DOHH2 (cell line): Measurements from ENCODE around the gene LILRB3.
"Not testable (repeated sequence)": the region's sequence is repeated elsewhere in the genome, so short reads cannot be mapped to it uniquely, and the experiment has no call there.

Experiments
- H3F3A ChIP-seq: fragments of 200-600 bp; sonication (generic), shearing (Covaris generic); 2 replicates; pipeline ENCODE4 v1.6.0; 2016; ENCODE audit warnings: antibody characterized with exemption, mild to moderate bottlenecking; ENCODE audit not compliant: control insufficient read depth, insufficient read depth
- H3K27ac ChIP-seq: fragments of 200-600 bp; sonication (generic); 2 replicates; pipeline ENCODE4 v1.5.1; 2014; ENCODE audit warnings: low read depth, mild to moderate bottlenecking, low read length, moderate library complexity
- H3K27me3 ChIP-seq: fragments of 200-600 bp; sonication (generic); 2 replicates; pipeline ENCODE4 v1.6.1; 2014; ENCODE audit warnings: mild to moderate bottlenecking, low read length, mixed read lengths; ENCODE audit not compliant: control insufficient read depth
- H3K36me3 ChIP-seq: fragments of 200-600 bp; sonication (generic); 2 replicates; pipeline ENCODE4 v1.6.1; 2014; ENCODE audit warnings: mild to moderate bottlenecking, low read length, moderate library complexity, mixed read lengths; ENCODE audit not compliant: control insufficient read depth
- H3K4me1 ChIP-seq: fragments of 200-600 bp; sonication (generic); 2 replicates; pipeline ENCODE4 v1.6.1; 2014; ENCODE audit warnings: mild to moderate bottlenecking, low read length, mixed read lengths; ENCODE audit not compliant: control insufficient read depth
- H3K4me2 ChIP-seq: fragments of 200-600 bp; sonication (generic); 2 replicates; pipeline ENCODE4 v1.6.0; 2014; ENCODE audit warnings: mild to moderate bottlenecking, low read length, moderate library complexity
- H3K4me3 ChIP-seq: fragments of 200-600 bp; sonication (generic); 2 replicates; pipeline ENCODE4 v1.5.1; 2014; ENCODE audit warnings: mild to moderate bottlenecking, low read length, mixed read lengths
- H3K79me2 ChIP-seq: fragments of 200-600 bp; sonication (generic); 2 replicates; pipeline ENCODE4 v1.6.1; 2014; ENCODE audit warnings: mild to moderate bottlenecking, low read length, mixed read lengths; ENCODE audit not compliant: control insufficient read depth
- H3K9me2 ChIP-seq: fragments of 200-600 bp; sonication (generic); replicated peaks from 2 replicates; pipeline ENCODE4 v1.6.1; 2014; ENCODE audit warnings: mild to moderate bottlenecking, low read length, mixed read lengths; ENCODE audit not compliant: control insufficient read depth
- H3K9me3 ChIP-seq: fragments of 200-600 bp; sonication (generic); 2 replicates; pipeline ENCODE4 v1.6.1; 2014; ENCODE audit warnings: antibody characterized with exemption, low read length, mixed read lengths; ENCODE audit not compliant: control insufficient read depth, insufficient read depth
- H4K20me1 ChIP-seq: fragments of 200-600 bp; sonication (generic); 2 replicates; pipeline ENCODE4 v1.6.0; 2014; ENCODE audit warnings: low read depth, mild to moderate bottlenecking, antibody characterized with exemption, low read length, moderate library complexity; ENCODE audit not compliant: control insufficient read depth, insufficient read depth
- CTCF ChIP-seq: fragments of 200-600 bp; sonication (generic); IDR thresholded peaks from one replicate; pipeline ENCODE4 v1.5.1; 2014; ENCODE audit warnings: antibody characterized with exemption, mild to moderate bottlenecking, low read depth, low read length; ENCODE audit not compliant: poor library complexity, severe bottlenecking
- EZH2phosphoT487 ChIP-seq: fragments of 200-600 bp; sonication (generic); IDR thresholded peaks from 2 replicates; pipeline ENCODE4 v1.6.1; 2017; ENCODE audit warnings: borderline replicate concordance, mild to moderate bottlenecking, antibody characterized with exemption, low read length, moderate library complexity, mixed read lengths

Gene LILRB3

DNA sequence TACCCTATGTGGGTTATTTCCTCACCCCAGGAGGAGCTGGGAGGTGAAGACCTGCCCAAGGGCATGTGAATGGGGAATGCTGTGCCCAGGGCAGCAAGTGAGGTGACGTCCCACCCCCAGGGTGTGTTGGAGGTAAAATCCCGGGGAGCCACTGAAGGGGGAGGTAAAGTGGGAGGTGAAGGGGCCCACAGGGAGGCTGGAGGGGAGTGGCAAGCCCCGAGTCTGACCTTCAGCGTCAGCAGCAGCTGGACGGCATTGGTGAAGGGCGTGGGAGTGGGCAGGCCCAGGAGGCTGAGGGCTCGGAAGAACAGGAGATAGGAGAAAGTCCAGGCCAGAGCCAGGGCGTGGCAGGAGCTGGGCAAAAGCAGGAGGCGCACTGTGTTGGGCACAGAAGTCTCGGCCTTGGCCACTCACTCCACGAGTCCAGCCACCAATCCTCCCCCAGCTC lies 35.8 kb downstream of the LILRB3 start:
- no peak overlapping the region for H3K27ac ChIP-seq
- H4K20me1 ChIP-seq, result peaks cover 4% of the 10 kb centered on the region; the same call in 1 of the 2 replicates
- no peak overlapping the region for H3K4me2 ChIP-seq

DNA sequence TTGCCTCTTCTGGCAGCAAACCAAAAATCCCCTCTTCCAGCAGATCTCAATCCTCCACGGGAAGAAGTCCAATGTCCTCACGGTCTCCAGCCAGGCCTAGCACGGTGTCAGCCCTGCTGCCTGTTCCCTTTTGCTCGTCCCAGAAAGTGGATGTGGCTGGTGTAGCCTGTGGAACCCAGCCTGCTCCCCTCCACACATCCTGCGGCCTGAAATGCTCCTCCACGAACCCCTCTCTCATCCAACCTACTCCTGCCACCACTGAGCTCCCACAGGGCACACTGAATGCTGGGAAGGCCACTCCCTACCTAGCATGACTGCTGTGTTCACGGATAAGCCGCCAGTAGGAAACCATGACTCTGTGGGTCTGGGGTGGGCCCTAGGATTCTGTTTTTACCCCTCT lies 36.5 kb downstream of the LILRB3 start:
- no peak overlapping the region for H3K27ac ChIP-seq
- H3K4me2 ChIP-seq, result no peak overlapping the region
- H3K9me3 ChIP-seq, result no peaks in the 10 kb centered on the region
- TF ChIP-seq CTCF (no peak), EZH2phosphoT487 (no peak)
- H3F3A ChIP-seq, result peaks cover 6% of the 10 kb centered on the region; the same call in 1 of the 2 replicates
- no peak overlapping the region for H3K4me3 ChIP-seq
- H3K9me2 ChIP-seq, result no peaks in the 10 kb centered on the region
- peaks cover 4% of the 10 kb centered on the region; the same call in 1 of the 2 replicates for H4K20me1 ChIP-seq
- H3K79me2 ChIP-seq, result peaks cover 17% of the 10 kb centered on the region
- peaks cover 6% of the 10 kb centered on the region; the same call in 1 of the 2 replicates for H3K36me3 ChIP-seq
- no peaks in the 10 kb centered on the region for H3K27me3 ChIP-seq
- H3K4me1 ChIP-seq, result peaks cover 8% of the 10 kb centered on the region

More for the DNA sequence above, 35.8 kb downstream of the LILRB3 start:
- Histone ChIP-seq H3K36me3 (peaks cover 8% of the 10 kb centered on the region; the same call in 1 of the 2 replicates), H3F3A (peaks cover 6% of the 10 kb centered on the region; the same call in 1 of the 2 replicates), H3K9me2 (no peaks in the 10 kb centered on the region), H3K27me3 (no peaks in the 10 kb centered on the region), H3K79me2 (peaks cover 23% of the 10 kb centered on the region), H3K4me1 (peaks cover 13% of the 10 kb centered on the region), H3K4me3 (no peak overlapping the region), H3K9me3 (no peaks in the 10 kb centered on the region)
- TF ChIP-seq CTCF (no peak), EZH2phosphoT487 (no peak)

GRCh38 chr19:54183431-54183830 lies 39.4 kb downstream of the LILRB3 start:
- Histone ChIP-seq H3K27ac (no peak overlapping the region), H3K4me3 (no peak overlapping the region), H3K79me2 (peaks cover 10% of the 10 kb centered on the region), H4K20me1 (peaks cover 10% of the 10 kb centered on the region; the same call in 1 of the 2 replicates), H3K9me2 (no peaks in the 10 kb centered on the region), H3K36me3 (peaks cover 11% of the 10 kb centered on the region; the same call in 1 of the 2 replicates), H3K4me2 (no peak overlapping the region), H3K9me3 (no peaks in the 10 kb centered on the region), H3K27me3 (no peaks in the 10 kb centered on the region), H3F3A (peaks cover 6% of the 10 kb centered on the region; the same call in 1 of the 2 replicates), H3K4me1 (peaks cover 20% of the 10 kb centered on the region)
- TF ChIP-seq EZH2phosphoT487, result no peak
- no peak for TF ChIP-seq CTCF

GRCh38 chr19:54181894-54182293 lies 40.9 kb downstream of the LILRB3 start:
- H3K4me3 ChIP-seq, H3K9me2 ChIP-seq, H3K27me3 ChIP-seq, H3K4me2 ChIP-seq, H3F3A ChIP-seq, H3K27ac ChIP-seq, H3K79me2 ChIP-seq, H3K9me3 ChIP-seq, H4K20me1 ChIP-seq: not testable (repeated sequence)
- Histone ChIP-seq H3K4me1 (peaks cover 13% of the 10 kb centered on the region), H3K36me3 (peaks cover 13% of the 10 kb centered on the region; the same call in 1 of the 2 replicates)
